Pancreas (tissue), 10 donors: ENCODE data around the gene SPHK2. TPM values are rescaled to one million over a fixed set of nuclear protein-coding genes. Genes with fewer than 3 reads are reported as not detected.
"Not testable (repeated sequence)": the region's sequence is repeated elsewhere in the genome, so short reads cannot be mapped to it uniquely, and the experiment has no call there.

Experiments used
- ATAC-seq, 4 donors: fragments of 200-7000 bp; cut with Tn5 transposase; one replicate each; pipeline versions ENCODE4 v1.8.0 to v1.9.1; 2020; ENCODE audit warnings: mild to moderate bottlenecking in 4 of 4, moderate library complexity in 4 of 4
- DNase-seq, 6 donors: peaks; one replicate each; pipeline ENCODE4 v3.0.0-alpha.2; 2020
- FAIRE-seq: peaks from 2 replicates; lab custom pipeline; 2012; peaks lifted over from hg19 to GRCh38; lab: Jason Lieb, UNC
- H3K27ac ChIP-seq, 4 donors: fragments of 200-600 bp; sonication (generic); 1 replicate in 3 of 4; 2 replicates in 1 of 4; pipeline versions ENCODE4 v1.5.0 to v1.8.0; 2020
- H3K27me3 ChIP-seq, 4 donors: fragments of 200-600 bp; one replicate each; pipeline ENCODE4 v1.8.0; 2021
- H3K36me3 ChIP-seq, 3 donors: fragments of 200-600 bp; sonication (generic) in 1 of 3; one replicate each; pipeline versions ENCODE4 v1.5.0 to v1.8.0; 2020 to 2021
- H3K4me1 ChIP-seq, 3 donors: fragments of 200-600 bp; one replicate each; pipeline ENCODE4 v1.8.0; 2021
- H3K4me3 ChIP-seq, 4 donors: fragments of 200-600 bp; sonication (generic) in 2 of 4; one replicate each; pipeline versions ENCODE4 v1.5.0 to v1.8.0; 2020 to 2021
- H3K9me3 ChIP-seq, 4 donors: fragments of 200-600 bp; one replicate each; pipeline ENCODE4 v1.8.0; 2021
- CTCF ChIP-seq, 4 donors: fragments of 200-600 bp; sonication (generic) in 3 of 4; IDR thresholded peaks; one replicate each; pipeline versions ENCODE4 v1.5.0 to v1.8.0; 2021; ENCODE audit warnings: antibody characterized with exemption in 4 of 4
- WGBS, 2 donors: extraction: QIAGEN DNeasy Blood & Tissue Kit; methylation state at CpG; one replicate each; pipeline ENCODE4 v1.1.7; 2013; 5-methylcytosine and 5-hydroxymethylcytosine counted together
- intact Hi-C, 3 donors: fragments of 100-400 bp; cut with DNase I; formaldehyde crosslinking; loops; one replicate each; pipeline versions ENCODE4 v1.11.1 to v1.14.2; 2022
- polyA plus RNA-seq, 2 donors: library from polyadenylated mRNA; stranded (reverse); fragments of 200-250 nt; gene quantifications; one replicate each; pipeline ENCODE4 v1.2.3, GENCODE V29; 2013
- total RNA-seq, 6 donors: library from RNA; stranded (reverse); fragmentation: NEBNext Ultra II Directional in 4 of 6; extraction: Animal tissue kit (Norgen Biotek cat#: 25700) in 4 of 6; gene quantifications; one replicate each; pipeline versions ENCODE4 v1.2.1 to v1.2.4, GENCODE V29; 2021 to 2023
- donor health status: healthy with polysubstance abuse.
- donor health status: DM: no; HTN: no; CAD: no; lungs with moderate emphysema.
- donor health status: DM: no; HTN: no; CAD: no.
- donor health status: control.
- donor health status: control.
- donor health status: Bipolar disorder and iron deficiency.
- donor health status: DM: yes; HTN: yes; CAD: no.
- donor health status: DM: no; HTN: no; CAD: no.
- donor health status: DM: no; HTN: no; CAD: no.
- donor health status: DM: yes; HTN: yes; CAD: no.

The SPHK2 gene
- total and polyA plus RNA-seq, 8 donors: 4.3 to 24.0 (median 7.5) TPM

GRCh38 chr19:48575931-48576622, 43.2 kb upstream of the SPHK2 start:
- no peak for ATAC-seq
- DNase-seq: no peak
- Histone ChIP-seq H3K27me3 (no peaks in the 10 kb centered on the region), H3K4me1 (no peaks in the 10 kb centered on the region), H3K36me3 (no peaks in the 10 kb centered on the region), H3K27ac (no peak overlapping the region), H3K4me3 (no peak overlapping the region), H3K9me3 (no peaks in the 10 kb centered on the region)
- intact Hi-C loops: no loop called here
- WGBS, 2 donors: 62 to 76% methylated on average over 21 to 23 of the region's 23 CpGs
- no peak for FAIRE-seq
- TF ChIP-seq CTCF (IDR thresholded peaks at IDR 0.05): no peak

GRCh38 chr19:48577908-48578307, 41.4 kb upstream of the SPHK2 start:
- H3K4me1 ChIP-seq, H3K9me3 ChIP-seq, ATAC-seq, H3K36me3 ChIP-seq, H3K4me3 ChIP-seq, DNase-seq, intact Hi-C loops, H3K27ac ChIP-seq, H3K27me3 ChIP-seq, FAIRE-seq: not testable (repeated sequence)
- WGBS, 2 donors: 87 to 91% methylated on average over 7 of the region's 7 CpGs

DNA sequence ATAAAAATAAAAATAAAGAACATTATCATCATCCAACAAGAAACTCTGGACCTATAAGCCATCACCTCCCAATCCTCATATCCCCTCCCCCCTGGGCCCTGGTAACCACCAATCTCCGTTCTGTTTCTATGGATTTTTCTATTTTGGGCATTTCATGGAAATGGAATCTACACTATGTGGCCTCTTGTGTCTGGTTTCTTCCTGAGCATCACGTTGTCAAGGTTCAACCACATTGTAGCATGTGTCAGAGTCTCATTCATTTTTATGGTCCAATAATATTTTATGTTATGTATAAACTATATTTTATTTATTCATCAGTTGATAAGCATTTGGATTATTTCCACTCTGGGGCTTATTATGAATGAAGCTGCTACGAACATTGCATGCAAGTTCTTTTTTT, 40.4 kb upstream of the SPHK2 start:
- H3K36me3 ChIP-seq: no peaks in the 10 kb centered on the region
- FAIRE-seq: no peak
- TF ChIP-seq CTCF (IDR thresholded peaks at IDR 0.05): no peak
- ATAC-seq: no peak
- H3K27me3 ChIP-seq: no peaks in the 10 kb centered on the region
- 44 to 54% methylated on average over 3 of the region's 3 CpGs for WGBS, 2 donors
- H3K4me1 ChIP-seq: no peaks in the 10 kb centered on the region
- no peaks in the 10 kb centered on the region for H3K9me3 ChIP-seq
- no peak overlapping the region for H3K4me3 ChIP-seq
- intact Hi-C loops: no loop called here
- no peak overlapping the region for H3K27ac ChIP-seq
- no peak for DNase-seq

DNA sequence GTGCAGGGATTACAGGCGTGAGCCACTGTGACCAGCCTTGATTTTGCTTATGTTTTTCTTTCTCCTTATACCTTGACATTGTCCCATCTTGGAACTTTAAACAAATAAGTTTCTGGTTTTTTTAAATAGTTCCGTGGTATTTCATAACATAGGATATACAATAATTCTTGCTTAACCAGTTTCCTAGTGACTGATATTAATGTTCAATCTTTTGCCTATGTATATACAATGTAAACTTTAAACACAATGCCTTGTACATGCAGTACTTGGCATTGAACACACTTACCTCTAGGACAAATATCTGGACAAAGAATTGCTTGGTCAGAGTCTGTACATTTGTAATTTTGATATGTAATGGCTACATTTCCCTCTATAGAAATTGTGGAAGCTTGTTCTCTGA, 37.1 kb upstream of the SPHK2 start:
- Histone ChIP-seq H3K4me3 (no peak overlapping the region), H3K4me1 (no peaks in the 10 kb centered on the region), H3K9me3 (no peaks in the 10 kb centered on the region), H3K36me3 (no peaks in the 10 kb centered on the region), H3K27ac (no peak overlapping the region), H3K27me3 (no peaks in the 10 kb centered on the region)
- intact Hi-C loops: loop anchor here in 1 of 3 donors (5.0 kb wide), 1 partner anchor 75 kb away; no protein-coding TSS in a partner anchor
- TF ChIP-seq CTCF (IDR thresholded peaks at IDR 0.05): no peak
- FAIRE-seq (no peak), DNase-seq (no peak), ATAC-seq (no peak)
- 45 to 64% methylated on average over 2 of the region's 2 CpGs for WGBS, 2 donors

DNA sequence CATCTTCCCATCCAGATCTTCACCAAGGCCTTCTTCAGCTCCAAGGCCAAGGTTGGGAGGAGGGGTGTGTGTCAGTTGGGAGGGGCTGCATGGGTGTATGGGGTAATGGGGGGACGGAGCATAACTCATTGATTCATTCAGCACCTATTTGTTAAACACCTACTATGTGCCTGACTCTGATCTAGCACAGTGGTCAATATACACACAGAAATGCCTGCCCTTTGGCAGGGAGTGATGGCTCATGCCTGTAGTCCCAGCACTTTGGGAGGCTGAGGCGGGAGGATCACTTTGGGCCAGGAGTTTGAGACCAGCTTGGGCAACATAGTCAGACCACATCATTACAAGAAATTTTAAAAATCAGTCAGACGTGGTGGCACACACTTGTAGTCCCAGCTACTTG, 31.9 kb upstream of the SPHK2 start:
- no peak for TF ChIP-seq CTCF (IDR thresholded peaks at IDR 0.05)
- H3K4me3 ChIP-seq: no peak overlapping the region
- H3K27me3 ChIP-seq: no peaks in the 10 kb centered on the region
- no peak for FAIRE-seq
- intact Hi-C loops: loop anchor here in 2 of 3 donors (5.0 kb wide), 2 partner anchors 95 to 100 kb away; no protein-coding TSS in a partner anchor
- ATAC-seq: no peak
- WGBS, 2 donors: 83 to 94% methylated on average over 3 of the region's 3 CpGs
- H3K9me3 ChIP-seq: no peaks in the 10 kb centered on the region
- no peaks in the 10 kb centered on the region for H3K4me1 ChIP-seq
- no peak for DNase-seq
- H3K27ac ChIP-seq: no peak overlapping the region
- no peaks in the 10 kb centered on the region for H3K36me3 ChIP-seq
